Measurements from ENCODE around the gene PAK5.

GRCh38 chr20:9668381-9668780, 170.5 kb downstream of the PAK5 start:
- TF ChIP-seq CTCF (IDR thresholded peaks at IDR 0.05): no peak
- no peak for TF ChIP-seq POLR2A (IDR thresholded peaks at IDR 0.05)

Measured in esophagus squamous epithelium (tissue), 4 donors.